Breast epithelium (tissue), 4 donors: ENCODE data around the gene ITGB6. TPM values are rescaled to one million over a fixed set of nuclear protein-coding genes. Genes with fewer than 3 reads are reported as not detected.

Experiments used
- DNase-seq, 2 donors: peaks; one replicate each; pipeline ENCODE4 v3.0.0-alpha.2; 2019; ENCODE audit warnings: low spot score in 2 of 2
- H3K27ac ChIP-seq, 2 donors: fragments of 200-600 bp; sonication (generic) in 1 of 2; one replicate each; pipeline ENCODE4 v1.5.1; 2016 to 2019; ENCODE audit warnings: mild to moderate bottlenecking in 1 of 2
- H3K27me3 ChIP-seq, 2 donors: fragments of 200-600 bp; sonication (generic) in 1 of 2; one replicate each; pipeline versions ENCODE4 v1.5.1 to v1.6.0; 2017 to 2019; ENCODE audit warnings: control low read depth in 1 of 2, mild to moderate bottlenecking in 1 of 2
- H3K36me3 ChIP-seq: fragments of 200-600 bp; one replicate; pipeline ENCODE4 v1.5.1; 2019
- H3K4me1 ChIP-seq, 2 donors: fragments of 200-600 bp; sonication (generic); one replicate each; pipeline ENCODE4 v1.5.1; 2016 to 2019; ENCODE audit warnings: control low read depth in 1 of 2
- H3K4me3 ChIP-seq, 3 donors: fragments of 200-600 bp; sonication (generic); 1 replicate in 2 of 3; 2 replicates in 1 of 3; pipeline ENCODE4 v1.5.1; 2016 to 2019; ENCODE audit warnings: mild to moderate bottlenecking in 3 of 3, moderate library complexity in 2 of 3
- H3K9me3 ChIP-seq, 2 donors: fragments of 200-600 bp; sonication (generic) in 1 of 2; one replicate each; pipeline ENCODE4 v1.5.1; 2016 to 2019; ENCODE audit warnings: control low read depth in 1 of 2
- CTCF ChIP-seq, 3 donors: fragments of 450-650 bp; IDR thresholded peaks; one replicate each; pipeline ENCODE4 v1.5.1; 2016 to 2017; ENCODE audit warnings: antibody characterized with exemption in 3 of 3, mild to moderate bottlenecking in 3 of 3, moderate library complexity in 3 of 3
- POLR2A ChIP-seq: fragments of 450-650 bp; IDR thresholded peaks from one replicate; pipeline ENCODE4 v1.6.1; 2016; ENCODE audit warnings: antibody characterized with exemption, mild to moderate bottlenecking, moderate library complexity
- POLR2AphosphoS5 ChIP-seq, 3 donors: sonication (generic); formaldehyde crosslinking; IDR thresholded peaks; one replicate each; pipeline ENCODE4 v1.6.1; 2017; ENCODE audit warnings: antibody characterized with exemption in 3 of 3
- intact Hi-C: fragments of 100-400 bp; cut with DNase I; formaldehyde crosslinking; loops from one replicate; pipeline ENCODE4 v1.15.1; 2023; ENCODE audit warnings: low total_unique reads
- total RNA-seq, 3 donors: library from RNA; depleted of rRNA; stranded (reverse); fragments of >200 nt; gene quantifications; one replicate each; pipeline ENCODE4 v1.1.0, GENCODE V29; 2016

ITGB6 gene
- total RNA-seq, 3 donors from 2014 or later: 0.16 to 46.1 (median 16.7) TPM

GRCh38 chr2:160224507-160224906, 24.4 kb upstream of the ITGB6 start:
- Histone ChIP-seq H3K9me3 (no peaks in the 10 kb centered on the region), H3K4me3 (no peak overlapping the region), H3K36me3 (no peaks in the 10 kb centered on the region), H3K4me1 (peaks cover 17 to 73% of the 10 kb centered on the region in 2 donors), H3K27ac (peak overlapping the region; percentile 90 to 97), H3K27me3 (no peaks in the 10 kb centered on the region)
- TF ChIP-seq POLR2A: no peak
- TF ChIP-seq POLR2AphosphoS5 (IDR thresholded peaks at IDR 0.05): no peak
- no peak for TF ChIP-seq CTCF (IDR thresholded peaks at IDR 0.05)
- DNase-seq: no peak
- intact Hi-C loops: no loop called here

- DNase-seq: peak in 1 of 2 donors; percentile 54
- Histone ChIP-seq H3K4me3 (no peak overlapping the region), H3K4me1 (peaks cover 17 to 73% of the 10 kb centered on the region in 2 donors), H3K27me3 (no peaks in the 10 kb centered on the region), H3K27ac (peak overlapping the region; percentile 90 to 97), H3K36me3 (no peaks in the 10 kb centered on the region), H3K9me3 (no peaks in the 10 kb centered on the region)
- intact Hi-C loops: no loop called here
- no peak for TF ChIP-seq POLR2A
- TF ChIP-seq CTCF (IDR thresholded peaks at IDR 0.05): no peak
- no peak for TF ChIP-seq POLR2AphosphoS5 (IDR thresholded peaks at IDR 0.05)
These were observed 24.0 kb upstream of the ITGB6 start for GRCh38 chr2:160224060-160224459.

- TF ChIP-seq POLR2AphosphoS5 (IDR thresholded peaks at IDR 0.05): no peak
- no peak for TF ChIP-seq CTCF (IDR thresholded peaks at IDR 0.05)
- TF ChIP-seq POLR2A: no peak
- Histone ChIP-seq H3K9me3 (no peaks in the 10 kb centered on the region), H3K36me3 (no peaks in the 10 kb centered on the region), H3K4me1 (peaks cover 17 to 73% of the 10 kb centered on the region in 2 donors), H3K27ac (peak overlapping the region; percentile 90 to 97), H3K4me3 (no peak overlapping the region), H3K27me3 (no peaks in the 10 kb centered on the region)
- intact Hi-C loops: no loop called here
- DNase-seq: no peak
These were observed 23.5 kb upstream of the ITGB6 start for GRCh38 chr2:160223560-160223959.

- H3K27me3 ChIP-seq: no peaks in the 10 kb centered on the region
- no peak overlapping the region for H3K4me3 ChIP-seq
- intact Hi-C loops: no loop called here
- TF ChIP-seq POLR2AphosphoS5 (IDR thresholded peaks at IDR 0.05): no peak
- TF ChIP-seq CTCF (IDR thresholded peaks at IDR 0.05): no peak
- no peak for TF ChIP-seq POLR2A
- DNase-seq: peak in 1 of 2 donors; percentile 48
- no peaks in the 10 kb centered on the region for H3K36me3 ChIP-seq
- no peaks in the 10 kb centered on the region for H3K9me3 ChIP-seq
- peak overlapping the region; percentile 90 to 97 for H3K27ac ChIP-seq
- peaks cover 17 to 64% of the 10 kb centered on the region in 2 donors for H3K4me1 ChIP-seq
These were observed 22.6 kb upstream of the ITGB6 start for GRCh38 chr2:160222546-160223283.

GRCh38 chr2:160221391-160222276, 21.6 kb upstream of the ITGB6 start:
- H3K27me3 ChIP-seq: no peaks in the 10 kb centered on the region
- peaks cover 17 to 53% of the 10 kb centered on the region in 2 donors for H3K4me1 ChIP-seq
- peak overlapping the region; percentile 90 to 97 for H3K27ac ChIP-seq
- DNase-seq: peak; percentile 46 to 81
- H3K36me3 ChIP-seq: no peaks in the 10 kb centered on the region
- intact Hi-C loops: no loop called here
- H3K9me3 ChIP-seq: no peaks in the 10 kb centered on the region
- TF ChIP-seq POLR2A (no peak), POLR2AphosphoS5 (IDR thresholded peaks at IDR 0.05) (peak in 1 of 3 donors; percentile 23)
- no peak overlapping the region for H3K4me3 ChIP-seq
